Measurements from ENCODE around the gene U2AF1L4.
"Not testable (repeated sequence)": the region's sequence is repeated elsewhere in the genome, so short reads cannot be mapped to it uniquely, and the experiment has no call there.

U2AF1L4 gene

GRCh38 chr19:35727956-35728706 lies 17.1 kb downstream of the U2AF1L4 start:
- DNase-seq (ENCODE audit: low read depth in 2 of 2, low spot score in 1 of 2) = no peak

- DNase-seq (ENCODE audit: low read depth in 2 of 2, low spot score in 1 of 2) = no peak
Observed at GRCh38 chr19:35727053-35727955, 17.9 kb downstream of the U2AF1L4 start.

- no peak for DNase-seq (ENCODE audit: low read depth in 2 of 2, low spot score in 1 of 2)
Observed at GRCh38 chr19:35725216-35725861, 19.9 kb downstream of the U2AF1L4 start.

GRCh38 chr19:35724560-35724959 lies 20.7 kb downstream of the U2AF1L4 start:
- DNase-seq (ENCODE audit: low read depth in 2 of 2, low spot score in 1 of 2) = no peak

- not testable (repeated sequence) for DNase-seq (ENCODE audit: low read depth in 2 of 2, low spot score in 1 of 2)
Observed at GRCh38 chr19:35724132-35724531, 21.1 kb downstream of the U2AF1L4 start.

GRCh38 chr19:35723671-35724070 lies 21.5 kb downstream of the U2AF1L4 start:
- no peak for DNase-seq (ENCODE audit: low read depth in 2 of 2, low spot score in 1 of 2)

GRCh38 chr19:35722897-35723296 lies 22.3 kb downstream of the U2AF1L4 start:
- DNase-seq (ENCODE audit: low read depth in 2 of 2, low spot score in 1 of 2) = no peak

- DNase-seq (ENCODE audit: low read depth in 2 of 2, low spot score in 1 of 2) = no peak
Observed at GRCh38 chr19:35722461-35722860, 22.8 kb downstream of the U2AF1L4 start.

- DNase-seq (ENCODE audit: low read depth in 2 of 2, low spot score in 1 of 2) = no peak
Observed at GRCh38 chr19:35721374-35721773, 23.8 kb downstream of the U2AF1L4 start.

GRCh38 chr19:35720648-35721047 lies 24.6 kb downstream of the U2AF1L4 start:
- DNase-seq (ENCODE audit: low read depth in 2 of 2, low spot score in 1 of 2) = no peak

GRCh38 chr19:35720163-35720524 lies 25.1 kb downstream of the U2AF1L4 start:
- DNase-seq (ENCODE audit: low read depth in 2 of 2, low spot score in 1 of 2) = no peak

- no peak for DNase-seq (ENCODE audit: low read depth in 2 of 2, low spot score in 1 of 2)
Observed at GRCh38 chr19:35719402-35720162, 25.6 kb downstream of the U2AF1L4 start.

- peak in 1 of 2 donors; percentile 57 for DNase-seq (ENCODE audit: low read depth in 2 of 2, low spot score in 1 of 2)
Observed at GRCh38 chr19:35718345-35719041, 26.7 kb downstream of the U2AF1L4 start.

GRCh38 chr19:35717665-35718344 lies 27.4 kb downstream of the U2AF1L4 start, which contains the start of gene KMT2B:
KMT2B (plus strand) TSS chr19:35718003; CDS start chr19:35718019, 16 bp downstream.
- DNase-seq (ENCODE audit: low read depth in 2 of 2, low spot score in 1 of 2) = no peak

GRCh38 chr19:35716801-35717664 lies 28.2 kb downstream of the U2AF1L4 start:
- DNase-seq (ENCODE audit: low read depth in 2 of 2, low spot score in 1 of 2) = peak; percentile 83 to 96

GRCh38 chr19:35715981-35716800 lies 29.0 kb downstream of the U2AF1L4 start:
- DNase-seq (ENCODE audit: low read depth in 2 of 2, low spot score in 1 of 2) = no peak

- DNase-seq (ENCODE audit: low read depth in 2 of 2, low spot score in 1 of 2) = no peak
Observed at GRCh38 chr19:35715355-35715809, 29.8 kb downstream of the U2AF1L4 start.

Measured in stimulated activated CD8-positive, alpha-beta memory T cell treated with anti-CD3 and anti-CD28 coated beads, Interleukin-4, amount 100 ng/mL, for 4 hours (primary cell).